Lower lobe of right lung (tissue), 2 donors: Measurements from ENCODE around the gene ARIH2. TPM values are rescaled to one million over a fixed set of nuclear protein-coding genes. Genes with fewer than 3 reads are reported as not detected.
A peak's percentile ranks its signal among the peaks of the same experiment; 100 is the strongest.
"Not testable (repeated sequence)": the region's sequence is repeated elsewhere in the genome, so short reads cannot be mapped to it uniquely, and the experiment has no call there.

Source experiments
- ATAC-seq, 2 donors: fragments of 200-7000 bp; cut with Tn5 transposase; one replicate each; pipeline ENCODE4 v1.9.1; 2020 to 2022; ENCODE audit warnings: mild to moderate bottlenecking in 2 of 2, moderate library complexity in 2 of 2
- DNase-seq: peaks from one replicate; pipeline ENCODE4 v3.0.0-alpha.2; 2020
- H3K27ac ChIP-seq: fragments of 200-600 bp; one replicate; pipeline ENCODE4 v1.8.0; 2022
- H3K27me3 ChIP-seq: fragments of 200-600 bp; one replicate; pipeline ENCODE4 v1.8.0; 2022; ENCODE audit warnings: low read depth
- H3K36me3 ChIP-seq: fragments of 200-600 bp; one replicate; pipeline ENCODE4 v1.8.0; 2022; ENCODE audit warnings: mild to moderate bottlenecking
- H3K4me1 ChIP-seq: fragments of 200-600 bp; one replicate; pipeline ENCODE4 v1.8.0; 2022
- H3K4me3 ChIP-seq: fragments of 200-600 bp; one replicate; pipeline ENCODE4 v1.8.0; 2022; ENCODE audit warnings: mild to moderate bottlenecking
- H3K9me3 ChIP-seq: fragments of 200-600 bp; one replicate; pipeline ENCODE4 v1.8.0; 2022
- CTCF ChIP-seq: fragments of 200-600 bp; IDR thresholded peaks from one replicate; pipeline ENCODE4 v1.8.0; 2022; ENCODE audit warnings: antibody characterized with exemption, mild to moderate bottlenecking
- intact Hi-C: fragments of 100-400 bp; cut with DNase I; formaldehyde crosslinking; loops from one replicate; pipeline ENCODE4 v1.11.0; 2022
- total RNA-seq: library from RNA; stranded (reverse); fragmentation: NEBNext Ultra II Directional; extraction: Animal tissue kit (Norgen Biotek cat#: 25700); gene quantifications from one replicate; pipeline ENCODE4 v1.2.1, GENCODE V29; 2021
- donor health status: DM: no; HTN: yes; CAD: no; lungs with severe emphysema.

The ARIH2 gene
- total RNA-seq, 1 donor from 2014 or later: 87.4 TPM

GRCh38 chr3:48897460-48898376 lies 20.9 kb upstream of the ARIH2 start:
- peak in 1 of 2 donors; percentile 5 for ATAC-seq
- DNase-seq: no peak
- H3K4me3 ChIP-seq: peak overlapping the region; percentile 89
- H3K9me3 ChIP-seq: no peaks in the 10 kb centered on the region
- intact Hi-C loops: no loop called here
- H3K27me3 ChIP-seq: no peaks in the 10 kb centered on the region
- peak overlapping the region; percentile 85 for H3K27ac ChIP-seq
- no peak for TF ChIP-seq CTCF
- no peaks in the 10 kb centered on the region for H3K36me3 ChIP-seq
- H3K4me1 ChIP-seq: peaks cover 29% of the 10 kb centered on the region

- H3K9me3 ChIP-seq: no peaks in the 10 kb centered on the region
- no peaks in the 10 kb centered on the region for H3K36me3 ChIP-seq
- TF ChIP-seq CTCF: no peak
- ATAC-seq: peak; percentile 99
- H3K4me3 ChIP-seq: peak within 1 kb of the TSS; percentile 89
- peak within 1 kb of the TSS; percentile 85 for H3K27ac ChIP-seq
- peaks cover 29% of the 10 kb centered on the region for H3K4me1 ChIP-seq
- peak; percentile 96 for DNase-seq
- intact Hi-C loops: no loop called here
- no peaks in the 10 kb centered on the region for H3K27me3 ChIP-seq
Observed at GRCh38 chr3:48898383-48899234, 20.0 kb upstream of the ARIH2 start, which contains the start of gene SLC25A20. SLC25A20 (minus strand) TSS chr3:48898882; CDS start chr3:48898794, 88 bp downstream.

- no peak for TF ChIP-seq CTCF
- intact Hi-C loops: no loop called here
- Histone ChIP-seq H3K4me1 (peaks cover 29% of the 10 kb centered on the region), H3K4me3 (peak overlapping the region; percentile 89), H3K9me3 (no peaks in the 10 kb centered on the region), H3K36me3 (no peaks in the 10 kb centered on the region), H3K27me3 (no peaks in the 10 kb centered on the region), H3K27ac (peak overlapping the region; percentile 85)
- ATAC-seq (peak in 1 of 2 donors; percentile 4), DNase-seq (no peak)
Observed at GRCh38 chr3:48899273-48899672, 19.4 kb upstream of the ARIH2 start.

GRCh38 chr3:48907026-48907425 lies 11.6 kb upstream of the ARIH2 start:
- H3K36me3 ChIP-seq, intact Hi-C loops, DNase-seq, ATAC-seq, H3K27me3 ChIP-seq, H3K4me1 ChIP-seq, H3K9me3 ChIP-seq, H3K4me3 ChIP-seq, H3K27ac ChIP-seq: not testable (repeated sequence)

GRCh38 chr3:48915296-48915695 lies 3.3 kb upstream of the ARIH2 start:
- ATAC-seq (no peak), DNase-seq (no peak)
- Histone ChIP-seq H3K27ac (no peak overlapping the region), H3K4me3 (no peak overlapping the region), H3K36me3 (no peaks in the 10 kb centered on the region), H3K9me3 (no peaks in the 10 kb centered on the region), H3K4me1 (peaks cover 20% of the 10 kb centered on the region), H3K27me3 (no peaks in the 10 kb centered on the region)
- intact Hi-C loops: no loop called here
- no peak for TF ChIP-seq CTCF
